A673 (cell line): Measurements from ENCODE around the gene ZNF74. TPM values are rescaled to one million over a fixed set of nuclear protein-coding genes. Genes with fewer than 3 reads are reported as not detected.

Experiments
- BruUV-seq: library from RNA; stranded (reverse); fragments of 400-500 nt; replicated peaks from 2 replicates; lab custom pipeline; 2021; lab: Mats Ljungman, UMichigan
- CTCF ChIA-PET: fragments of 300-600 bp; sonication (Branson Sonifier 250); formaldehyde crosslinking; loops from one replicate; lab custom pipeline; 2022; ENCODE audit warnings: antibody characterized with exemption; lab: Charles Lee
- POLR2A ChIA-PET: fragments of 300-600 bp; sonication (Branson Sonifier 250); formaldehyde crosslinking; loops from one replicate; lab custom pipeline; 2022; ENCODE audit warnings: antibody characterized with exemption; ENCODE audit not compliant: low non-redundant PET; lab: Charles Lee
- DNase-seq: peaks from one replicate; pipeline ENCODE4 v3.0.0-alpha.2; 2015; ENCODE audit warnings: low spot score
- H3K27ac ChIP-seq: fragments of 200-600 bp; sonication (generic); 2 replicates; pipeline ENCODE4 v1.5.1; 2016; ENCODE audit warnings: mixed run types, low read depth, mild to moderate bottlenecking, mixed read lengths, antibody characterized with exemption, low read length; ENCODE audit not compliant: poor library complexity, severe bottlenecking
- H3K27me3 ChIP-seq: fragments of 200-600 bp; sonication (generic); replicated peaks from 2 replicates; pipeline ENCODE4 v1.6.1; 2017; ENCODE audit warnings: mixed run types, low read depth, mild to moderate bottlenecking, mixed read lengths, antibody characterized with exemption, low read length; ENCODE audit not compliant: insufficient read depth, poor library complexity
- H3K36me3 ChIP-seq: fragments of 200-600 bp; sonication (generic); 2 replicates; pipeline ENCODE4 v1.6.1; 2016; ENCODE audit warnings: mixed run types, mild to moderate bottlenecking, mixed read lengths, antibody characterized with exemption, low read length; ENCODE audit not compliant: insufficient read depth, poor library complexity, severe bottlenecking
- H3K4me1 ChIP-seq: fragments of 200-600 bp; sonication (generic); 2 replicates; pipeline ENCODE4 v1.6.1; 2017; ENCODE audit warnings: mixed run types, mild to moderate bottlenecking, mixed read lengths, antibody characterized with exemption, low read length; ENCODE audit not compliant: insufficient read depth, poor library complexity, severe bottlenecking
- H3K4me3 ChIP-seq: fragments of 200-600 bp; sonication (generic); 2 replicates; pipeline ENCODE4 v1.5.1; 2016; ENCODE audit warnings: low read depth, mixed run types, mild to moderate bottlenecking, mixed read lengths, low read length; ENCODE audit not compliant: poor library complexity, severe bottlenecking
- H3K9me3 ChIP-seq: fragments of 200-600 bp; sonication (generic); 2 replicates; pipeline ENCODE4 v1.6.1; 2016; ENCODE audit warnings: mixed run types, low read depth, mild to moderate bottlenecking, mixed read lengths, antibody characterized with exemption, low read length; ENCODE audit not compliant: poor library complexity, severe bottlenecking
- CTCF ChIP-seq: fragments of 300-800, 200-600 bp; sonication (generic); conservative IDR thresholded peaks from 2 replicates; pipeline ENCODE4 v1.5.1; 2017; ENCODE audit warnings: low read depth, mild to moderate bottlenecking, antibody characterized with exemption, low read length, moderate library complexity, mixed read lengths
- EZH2 ChIP-seq: fragments of 200-600 bp; sonication (generic); IDR thresholded peaks from 2 replicates; pipeline ENCODE4 v1.6.1; 2017; ENCODE audit warnings: borderline replicate concordance, low read depth, mild to moderate bottlenecking, mixed read lengths, antibody characterized with exemption, low read length; ENCODE audit not compliant: poor library complexity, severe bottlenecking
- intact Hi-C: fragments of 100-400 bp; cut with micrococcal nuclease; formaldehyde crosslinking; loops from one replicate; pipeline ENCODE4 v1.10.0; 2022; ENCODE audit not compliant: unreplicated experiment
- total RNA-seq: library from RNA; stranded (reverse); gene quantifications from 2 replicates; pipeline ENCODE4 v1.2.3, GENCODE V29; 2021

ZNF74 gene
- total RNA-seq, 1 experiment from 2014 or later, result 37.2 TPM

- no TSS peak for BruUV-seq
- ChIA-PET CTCF (no interaction called here), POLR2A (no interaction called here)
- Histone ChIP-seq H3K27ac (no peak overlapping the region), H3K9me3 (no peaks in the 10 kb centered on the region), H3K36me3 (no peaks in the 10 kb centered on the region), H3K27me3 (no peaks in the 10 kb centered on the region), H3K4me3 (no peak overlapping the region), H3K4me1 (no peaks in the 10 kb centered on the region)
- TF ChIP-seq CTCF, result no peak
- no peak for TF ChIP-seq EZH2
- peak; percentile 41 for DNase-seq
- intact Hi-C loops, result no loop called here
Measured at GRCh38 chr22:20422271-20423007, 28.5 kb downstream of the ZNF74 start.

DNA sequence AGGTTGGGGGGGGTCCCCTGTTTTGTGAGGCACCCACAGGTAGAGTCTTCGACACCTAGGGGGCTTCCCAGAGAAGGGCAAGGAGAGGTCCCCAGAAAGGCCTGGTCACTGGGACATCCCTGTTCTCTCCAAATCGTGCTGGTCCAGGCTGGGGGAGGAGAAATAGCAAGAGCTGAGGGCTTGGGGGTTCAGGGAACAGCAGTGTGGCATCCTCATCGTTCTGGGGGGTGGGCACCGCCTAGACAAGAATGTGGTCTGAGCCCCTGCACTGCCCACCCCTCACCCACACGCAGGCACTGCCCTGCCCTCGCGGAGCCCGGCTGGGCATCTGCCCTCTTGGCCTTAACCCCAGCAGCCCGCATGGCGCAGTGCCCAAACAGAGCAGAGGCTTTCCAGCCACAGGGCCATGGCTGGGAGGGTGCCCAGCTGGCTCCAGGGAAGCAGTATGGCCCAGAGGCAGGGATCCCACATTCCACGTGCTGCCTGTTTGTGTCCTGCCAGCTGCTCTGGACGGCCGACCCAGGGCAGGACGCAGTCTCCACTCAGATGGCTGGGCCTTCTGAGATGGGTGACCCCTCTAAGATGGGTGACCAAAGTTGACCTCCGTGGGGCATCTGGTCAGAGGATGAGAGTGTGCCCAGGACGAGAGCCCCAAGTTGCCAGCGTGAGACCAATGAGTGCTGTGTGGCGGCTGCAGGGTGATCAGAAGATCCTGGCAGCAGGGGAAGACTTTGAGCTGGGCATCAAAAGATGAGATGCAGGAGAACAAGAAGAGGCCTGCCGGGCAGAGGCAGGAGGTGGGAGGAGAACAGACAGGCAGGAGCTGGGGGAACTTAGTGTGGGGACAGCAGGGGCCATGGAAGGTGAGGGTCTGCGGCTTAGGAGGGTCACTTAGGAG, 29.3 kb downstream of the ZNF74 start:
- Histone ChIP-seq H3K9me3 (no peaks in the 10 kb centered on the region), H3K27ac (no peak overlapping the region), H3K27me3 (no peaks in the 10 kb centered on the region), H3K4me1 (no peaks in the 10 kb centered on the region), H3K36me3 (no peaks in the 10 kb centered on the region), H3K4me3 (no peak overlapping the region)
- DNase-seq, result no peak
- BruUV-seq, result no TSS peak
- CTCF ChIA-PET, result no interaction called here
- POLR2A ChIA-PET, result no interaction called here
- TF ChIP-seq CTCF (no peak), EZH2 (no peak)
- intact Hi-C loops, result no loop called here

DNA sequence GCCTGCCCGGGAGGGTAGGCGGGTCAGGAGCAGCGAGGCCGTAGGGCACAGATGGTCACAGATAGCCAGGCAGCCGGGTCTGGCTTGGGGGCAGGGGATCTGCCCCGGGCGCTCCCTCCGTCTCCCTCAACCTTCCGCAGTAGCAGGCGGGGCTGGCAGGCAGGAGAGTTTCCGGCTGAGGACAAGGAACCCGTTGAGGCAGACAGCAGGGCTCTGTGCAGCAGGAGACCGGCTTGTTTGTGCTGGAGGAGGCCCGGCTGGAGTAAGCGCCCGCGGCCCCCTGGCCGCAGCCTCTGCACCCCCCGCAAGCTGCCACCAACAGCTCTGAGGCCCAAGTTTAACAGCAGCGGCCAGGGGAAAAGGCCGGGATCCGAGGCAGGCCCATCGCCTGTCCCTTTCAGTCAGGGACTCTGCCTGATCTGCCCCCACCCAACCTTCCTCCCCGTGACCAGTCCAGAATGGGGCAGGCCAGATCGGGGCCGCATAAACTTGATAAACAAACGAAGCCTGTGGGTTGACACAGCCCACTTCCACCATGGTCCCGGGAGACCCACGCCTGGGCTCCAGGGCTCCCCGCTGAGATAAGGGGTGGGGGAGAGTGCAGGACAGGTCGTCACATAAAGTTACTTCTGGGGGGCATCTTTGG, 30.1 kb downstream of the ZNF74 start:
- Histone ChIP-seq H3K36me3 (no peaks in the 10 kb centered on the region), H3K9me3 (no peaks in the 10 kb centered on the region), H3K4me1 (no peaks in the 10 kb centered on the region), H3K27ac (no peak overlapping the region), H3K4me3 (no peak overlapping the region), H3K27me3 (no peaks in the 10 kb centered on the region)
- CTCF ChIA-PET, result no interaction called here
- POLR2A ChIA-PET, result no interaction called here
- no peak for DNase-seq
- no peak for TF ChIP-seq CTCF
- no peak for TF ChIP-seq EZH2
- no TSS peak for BruUV-seq
- intact Hi-C loops, result no loop called here
